ENCODE measurements around the gene SLC35E2B.
"Not testable (repeated sequence)": the region's sequence is repeated elsewhere in the genome, so short reads cannot be mapped to it uniquely, and the experiment has no call there.

DNA sequence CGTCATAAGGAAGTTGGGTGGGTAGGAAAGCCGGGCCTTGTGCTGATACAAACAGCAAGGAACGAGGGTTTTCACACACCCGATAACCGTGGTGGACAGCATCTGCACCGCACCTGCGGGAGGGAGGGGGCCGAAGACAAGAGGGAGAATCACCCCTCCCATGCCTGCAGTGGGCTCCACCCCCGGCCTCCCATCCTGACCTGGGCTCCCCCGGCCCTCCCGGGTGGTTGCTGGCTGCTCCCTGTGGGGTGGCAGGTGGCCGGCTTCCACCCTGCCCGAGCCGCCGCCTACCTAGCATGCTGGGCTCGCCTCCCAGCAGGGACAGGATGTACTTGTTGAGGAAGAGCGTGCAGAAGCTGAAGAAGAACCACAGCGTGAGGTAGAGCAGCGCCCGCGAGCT is 16.5 kb downstream of the SLC35E2B start:
- not testable (repeated sequence) for TF ChIP-seq POLR2A (IDR thresholded peaks at IDR 0.05; ENCODE audit: low read length); GATA1 (IDR thresholded peaks at IDR 0.05; ENCODE audit: low read depth, low read length)

All from erythroblast (primary cell).